Tibial artery (tissue), 4 donors: ENCODE measurements around the gene PRKAG1.

Source experiments
- DNase-seq, 2 donors: peaks; one replicate each; pipeline ENCODE4 v3.0.0-alpha.2; 2019
- H3K27ac ChIP-seq, 2 donors: fragments of 200-600 bp; sonication (generic) in 1 of 2; 1 replicate in 1 of 2; 2 replicates in 1 of 2; pipeline ENCODE4 v1.5.1; 2018 to 2019; ENCODE audit warnings: mild to moderate bottlenecking in 1 of 2
- H3K27me3 ChIP-seq, 2 donors: fragments of 200-600 bp; sonication (generic) in 1 of 2; one replicate each; pipeline versions ENCODE4 v1.5.1 to v1.6.0; 2016 to 2019
- H3K36me3 ChIP-seq, 3 donors: fragments of 200-600 bp; sonication (generic) in 2 of 3; one replicate each; pipeline ENCODE4 v1.5.1; 2016 to 2019; ENCODE audit warnings: mild to moderate bottlenecking in 2 of 3
- H3K4me1 ChIP-seq, 4 donors: fragments of 200-600 bp; sonication (generic) in 2 of 4; 1 replicate in 3 of 4; 2 replicates in 1 of 4; pipeline ENCODE4 v1.5.1; 2016 to 2019
- H3K4me3 ChIP-seq, 2 donors: fragments of 200-600 bp; sonication (generic) in 1 of 2; 1 replicate in 1 of 2; 2 replicates in 1 of 2; pipeline ENCODE4 v1.5.1; 2018 to 2019; ENCODE audit warnings: mild to moderate bottlenecking in 2 of 2
- H3K9me3 ChIP-seq, 3 donors: fragments of 200-600 bp; sonication (generic) in 1 of 3; one replicate each; pipeline ENCODE4 v1.5.1; 2016 to 2019
- intact Hi-C: fragments of 100-400 bp; cut with DNase I; formaldehyde crosslinking; loops from one replicate; pipeline ENCODE4 v1.15.0; 2023; ENCODE audit warnings: low total_unique reads
- TF ChIP-seq, protein P1 (sequence below), 2 experiments: fragments of 200-600 bp in 1 of 2; fragments of 450-650 bp in 1 of 2; IDR thresholded peaks; one replicate each; pipeline ENCODE4 v1.5.1; 2017 to 2019; ENCODE audit warnings: antibody characterized with exemption in 2 of 2, mild to moderate bottlenecking in 1 of 2, moderate library complexity in 1 of 2

The PRKAG1 gene

GRCh38 chr12:49060237-49061156 lies 41.9 kb upstream of the PRKAG1 start, which contains the start of gene KMT2D:
KMT2D (minus strand) TSS chr12:49060794; CDS start chr12:49055324, 5,470 bp downstream.
- TF ChIP-seq, protein P1, sequence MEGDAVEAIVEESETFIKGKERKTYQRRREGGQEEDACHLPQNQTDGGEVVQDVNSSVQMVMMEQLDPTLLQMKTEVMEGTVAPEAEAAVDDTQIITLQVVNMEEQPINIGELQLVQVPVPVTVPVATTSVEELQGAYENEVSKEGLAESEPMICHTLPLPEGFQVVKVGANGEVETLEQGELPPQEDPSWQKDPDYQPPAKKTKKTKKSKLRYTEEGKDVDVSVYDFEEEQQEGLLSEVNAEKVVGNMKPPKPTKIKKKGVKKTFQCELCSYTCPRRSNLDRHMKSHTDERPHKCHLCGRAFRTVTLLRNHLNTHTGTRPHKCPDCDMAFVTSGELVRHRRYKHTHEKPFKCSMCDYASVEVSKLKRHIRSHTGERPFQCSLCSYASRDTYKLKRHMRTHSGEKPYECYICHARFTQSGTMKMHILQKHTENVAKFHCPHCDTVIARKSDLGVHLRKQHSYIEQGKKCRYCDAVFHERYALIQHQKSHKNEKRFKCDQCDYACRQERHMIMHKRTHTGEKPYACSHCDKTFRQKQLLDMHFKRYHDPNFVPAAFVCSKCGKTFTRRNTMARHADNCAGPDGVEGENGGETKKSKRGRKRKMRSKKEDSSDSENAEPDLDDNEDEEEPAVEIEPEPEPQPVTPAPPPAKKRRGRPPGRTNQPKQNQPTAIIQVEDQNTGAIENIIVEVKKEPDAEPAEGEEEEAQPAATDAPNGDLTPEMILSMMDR (IDR thresholded peaks at IDR 0.05): peak; percentile 54 to 70
- intact Hi-C loops: loop anchor here (10.0 kb wide), 1 partner anchor 54 kb away; the partner anchor contains the start of gene LMBR1L
- H3K4me3 ChIP-seq: peak within 1 kb of the TSS; percentile 98 to 99
- H3K36me3 ChIP-seq: peaks cover 0 to 4% (median 0%) of the 10 kb centered on the region in 3 donors
- peaks cover 0 to 47% (median 39%) of the 10 kb centered on the region in 4 donors for H3K4me1 ChIP-seq
- peak within 1 kb of the TSS; percentile 93 to 97 for H3K27ac ChIP-seq
- no peaks in the 10 kb centered on the region for H3K9me3 ChIP-seq
- peak; percentile 85 to 94 for DNase-seq
- no peaks in the 10 kb centered on the region for H3K27me3 ChIP-seq

DNA sequence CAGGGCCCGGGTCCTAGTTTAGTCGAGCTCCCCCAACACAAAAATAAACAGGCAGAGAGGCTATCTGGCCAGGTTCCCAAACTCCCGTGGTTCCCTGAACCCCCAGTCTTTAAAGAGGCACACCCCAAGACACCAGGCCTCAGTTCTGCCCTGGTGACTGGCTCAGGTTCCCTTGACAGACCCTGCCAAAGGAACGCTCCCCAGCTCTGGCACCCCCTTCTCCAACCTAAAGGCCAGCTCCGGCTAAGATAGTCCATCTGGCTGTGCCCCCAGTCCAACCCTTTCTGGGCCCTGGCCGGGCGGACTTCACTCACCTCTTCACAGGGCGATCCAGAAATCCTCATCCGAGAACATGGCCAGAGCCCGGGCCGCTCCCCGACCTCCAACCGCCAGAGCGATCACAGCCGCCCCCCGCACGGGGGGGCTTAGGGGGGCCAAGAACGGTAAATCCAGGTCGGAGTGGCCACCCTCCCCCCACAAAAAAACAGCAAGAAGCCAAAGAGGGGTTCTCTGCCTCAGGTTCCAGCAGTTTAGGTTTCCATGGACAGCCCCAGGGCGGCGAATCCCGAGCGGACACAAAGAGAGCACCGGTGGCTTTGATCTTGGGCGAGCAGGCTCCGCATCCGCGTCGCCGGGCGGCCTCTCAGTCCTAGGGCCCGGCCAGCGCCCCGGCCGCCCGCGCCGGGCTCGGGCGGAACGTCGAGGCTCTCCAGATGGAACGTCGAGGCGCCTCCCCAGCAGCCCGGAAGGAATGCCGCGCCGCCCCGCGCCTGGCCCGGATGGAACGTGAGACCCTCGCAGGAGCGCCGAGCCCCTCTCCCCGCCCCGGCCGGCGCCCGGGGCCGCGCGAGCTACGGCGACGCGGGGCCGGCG lies 41.0 kb upstream of the PRKAG1 start:
- intact Hi-C loops: loop anchor here (5.0 to 10.0 kb wide), 2 partner anchors 55 to 393 kb away; partner anchors contain the start of gene LMBR1L
- no peak for DNase-seq
- no peaks in the 10 kb centered on the region for H3K27me3 ChIP-seq
- H3K4me1 ChIP-seq: peaks cover 0 to 53% (median 44%) of the 10 kb centered on the region in 4 donors
- H3K4me3 ChIP-seq: peak overlapping the region; percentile 98 to 99
- H3K9me3 ChIP-seq: no peaks in the 10 kb centered on the region
- peak overlapping the region; percentile 93 to 97 for H3K27ac ChIP-seq
- peaks cover 0 to 8% (median 8%) of the 10 kb centered on the region in 3 donors for H3K36me3 ChIP-seq
- TF ChIP-seq, protein P1 (IDR thresholded peaks at IDR 0.05): no peak

DNA sequence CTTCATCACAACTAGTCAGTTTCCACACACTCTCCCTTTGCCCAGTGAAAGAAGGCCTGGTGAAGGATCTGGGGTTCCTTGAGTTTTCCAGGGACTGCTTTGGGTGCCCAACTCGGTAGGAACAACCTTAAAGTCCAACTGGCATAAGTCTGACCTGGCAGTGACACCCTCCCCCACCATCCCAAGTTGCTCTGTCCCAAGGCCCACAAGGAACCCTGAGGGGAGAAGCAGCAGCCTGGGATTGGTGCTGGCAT lies 40.4 kb upstream of the PRKAG1 start:
- Histone ChIP-seq H3K9me3 (no peaks in the 10 kb centered on the region), H3K36me3 (peaks cover 0 to 14% (median 13%) of the 10 kb centered on the region in 3 donors), H3K27me3 (no peaks in the 10 kb centered on the region), H3K27ac (peak overlapping the region; percentile 93 to 97), H3K4me3 (peak overlapping the region; percentile 98 to 99), H3K4me1 (peaks cover 0 to 53% (median 44%) of the 10 kb centered on the region in 4 donors)
- TF ChIP-seq, protein P1 (IDR thresholded peaks at IDR 0.05): no peak
- no peak for DNase-seq
- intact Hi-C loops: loop anchor here (5.0 kb wide), 1 partner anchor 393 kb away; no protein-coding TSS in a partner anchor

- TF ChIP-seq, protein P1 (IDR thresholded peaks at IDR 0.05): no peak
- DNase-seq: no peak
- peaks cover 0 to 53% (median 44%) of the 10 kb centered on the region in 4 donors for H3K4me1 ChIP-seq
These were observed 39.9 kb upstream of the PRKAG1 start for GRCh38 chr12:49058366-49059044.

GRCh38 chr12:49057888-49058287 lies 39.3 kb upstream of the PRKAG1 start:
- no peak for DNase-seq
- H3K36me3 ChIP-seq: peaks cover 9 to 25% (median 24%) of the 10 kb centered on the region in 3 donors
- TF ChIP-seq, protein P1 (IDR thresholded peaks at IDR 0.05): no peak
- no peaks in the 10 kb centered on the region for H3K9me3 ChIP-seq
- peak overlapping the region; percentile 98 to 99 for H3K4me3 ChIP-seq
- intact Hi-C loops: loop anchor here (5.0 kb wide), 1 partner anchor 394 kb away; no protein-coding TSS in a partner anchor
- H3K4me1 ChIP-seq: peaks cover 0 to 53% (median 44%) of the 10 kb centered on the region in 4 donors
- H3K27ac ChIP-seq: peak overlapping the region; percentile 93 to 97
- no peaks in the 10 kb centered on the region for H3K27me3 ChIP-seq

More at GRCh38 chr12:49058366-49059044, 39.9 kb upstream of the PRKAG1 start:
- H3K27me3 ChIP-seq: no peaks in the 10 kb centered on the region
- peaks cover 3 to 18% (median 18%) of the 10 kb centered on the region in 3 donors for H3K36me3 ChIP-seq
- peak overlapping the region; percentile 98 to 99 for H3K4me3 ChIP-seq
- H3K9me3 ChIP-seq: no peaks in the 10 kb centered on the region
- intact Hi-C loops: loop anchor here (5.0 kb wide), 1 partner anchor 394 kb away; no protein-coding TSS in a partner anchor
- H3K27ac ChIP-seq: peak overlapping the region; percentile 93 to 97
